ENCODE results near the gene LTBP2. TPM values are rescaled to one million over a fixed set of nuclear protein-coding genes. Genes with fewer than 3 reads are reported as not detected.

LTBP2 gene
- polyA plus RNA-seq (2012; ENCODE audit: missing spikeins), result 0.15 TPM

DNA sequence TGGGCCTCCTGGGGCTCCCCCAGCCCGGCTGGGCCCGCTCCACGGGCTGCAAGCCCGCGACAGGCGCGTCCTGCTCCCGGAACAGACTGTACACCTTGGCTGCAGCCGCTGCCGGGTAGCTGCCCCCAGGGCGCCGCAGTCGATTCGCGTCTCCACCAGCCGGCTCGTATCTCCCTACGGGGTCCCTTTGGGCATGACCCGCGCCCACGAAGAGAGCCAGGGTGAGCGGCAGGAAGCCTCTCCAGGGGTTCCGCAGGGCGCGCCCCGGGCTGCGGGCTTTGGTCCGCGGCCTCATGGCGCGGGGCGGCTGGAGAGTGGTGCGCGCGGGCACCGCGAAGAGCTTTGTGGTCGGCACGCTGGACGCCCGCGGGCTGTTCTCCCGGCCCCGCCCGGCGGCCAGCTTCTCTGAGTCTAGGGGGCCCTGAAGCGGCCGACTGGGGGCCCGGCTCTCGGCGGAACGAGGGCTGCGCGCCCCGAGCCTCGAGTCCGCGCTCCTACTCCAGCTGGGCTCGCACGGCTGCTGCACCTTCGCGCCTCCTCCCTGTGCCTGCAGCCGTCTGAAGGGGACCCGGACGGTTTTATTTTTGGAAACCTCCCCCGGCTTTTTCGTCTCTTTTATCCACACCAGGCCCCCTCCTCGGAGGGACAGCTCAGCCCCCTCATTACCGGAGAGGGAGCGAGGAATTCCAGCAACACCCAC is at the start of gene LTBP2:
LTBP2 (minus strand) TSS at position 588 of the 700 bp plus-strand sequence; CDS start at position 295, 293 bp downstream.
- no peak for TF ChIP-seq POLR2A (IDR thresholded peaks at IDR 0.05; ENCODE audit: low read depth, low read length)
- TF ChIP-seq POLR2AphosphoS5 (IDR thresholded peaks at IDR 0.05; ENCODE audit: low read depth, low read length), result no peak
- no peak for TF ChIP-seq TAF1 (IDR thresholded peaks at IDR 0.05; ENCODE audit: borderline replicate concordance, low read depth, low read length)
- DNase-seq (ENCODE audit: insufficient read length) (no peak), FAIRE-seq (no peak)

GRCh38 chr14:74660863-74661262 is 48.8 kb upstream of the LTBP2 start:
- no peak for TF ChIP-seq POLR2A (IDR thresholded peaks at IDR 0.05; ENCODE audit: low read depth, low read length)
- no peak for TF ChIP-seq POLR2AphosphoS5 (IDR thresholded peaks at IDR 0.05; ENCODE audit: low read depth, low read length)
- TF ChIP-seq TAF1 (IDR thresholded peaks at IDR 0.05; ENCODE audit: borderline replicate concordance, low read depth, low read length), result no peak
- FAIRE-seq, result no peak

GRCh38 chr14:74660167-74660566 is 48.1 kb upstream of the LTBP2 start:
- DNase-seq (ENCODE audit: insufficient read length) (no peak), FAIRE-seq (no peak)
- TF ChIP-seq TAF1 (IDR thresholded peaks at IDR 0.05; ENCODE audit: borderline replicate concordance, low read depth, low read length), result no peak
- no peak for TF ChIP-seq POLR2AphosphoS5 (IDR thresholded peaks at IDR 0.05; ENCODE audit: low read depth, low read length)
- TF ChIP-seq POLR2A (IDR thresholded peaks at IDR 0.05; ENCODE audit: low read depth, low read length), result no peak

More at GRCh38 chr14:74660863-74661262, 48.8 kb upstream of the LTBP2 start:
- DNase-seq (ENCODE audit: insufficient read length), result no peak

GRCh38 chr14:74658535-74659131 is 46.6 kb upstream of the LTBP2 start:
- FAIRE-seq (no peak), DNase-seq (ENCODE audit: insufficient read length) (no peak)

DNA sequence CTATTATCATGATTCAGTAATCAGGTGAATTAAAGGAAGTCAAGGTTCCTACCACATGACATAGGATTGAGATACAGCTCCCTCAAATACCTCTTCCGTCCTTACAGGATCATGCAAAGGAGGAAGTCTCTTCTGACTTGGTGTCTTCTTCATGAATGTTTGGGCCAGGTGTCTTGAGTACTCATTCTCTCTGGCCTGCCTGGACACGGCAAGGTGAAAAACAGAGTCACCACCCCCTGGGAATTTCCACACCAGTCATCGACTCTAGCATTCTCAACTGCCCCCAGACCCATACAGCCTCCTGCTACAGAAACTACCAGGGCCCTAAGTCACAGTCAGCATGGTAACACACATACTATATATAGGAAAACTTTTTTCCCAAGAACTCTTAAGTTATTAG is 44.9 kb upstream of the LTBP2 start:
- TF ChIP-seq POLR2AphosphoS5 (IDR thresholded peaks at IDR 0.05; ENCODE audit: low read depth, low read length) (no peak), POLR2A (IDR thresholded peaks at IDR 0.05; ENCODE audit: low read depth, low read length) (no peak), TAF1 (IDR thresholded peaks at IDR 0.05; ENCODE audit: borderline replicate concordance, low read depth, low read length) (no peak)
- no peak for FAIRE-seq
- DNase-seq (ENCODE audit: insufficient read length), result no peak

More at GRCh38 chr14:74658535-74659131, 46.6 kb upstream of the LTBP2 start:
- TF ChIP-seq POLR2A (IDR thresholded peaks at IDR 0.05; ENCODE audit: low read depth, low read length), result no peak
- TF ChIP-seq TAF1 (IDR thresholded peaks at IDR 0.05; ENCODE audit: borderline replicate concordance, low read depth, low read length), result no peak
- no peak for TF ChIP-seq POLR2AphosphoS5 (IDR thresholded peaks at IDR 0.05; ENCODE audit: low read depth, low read length)

DNA sequence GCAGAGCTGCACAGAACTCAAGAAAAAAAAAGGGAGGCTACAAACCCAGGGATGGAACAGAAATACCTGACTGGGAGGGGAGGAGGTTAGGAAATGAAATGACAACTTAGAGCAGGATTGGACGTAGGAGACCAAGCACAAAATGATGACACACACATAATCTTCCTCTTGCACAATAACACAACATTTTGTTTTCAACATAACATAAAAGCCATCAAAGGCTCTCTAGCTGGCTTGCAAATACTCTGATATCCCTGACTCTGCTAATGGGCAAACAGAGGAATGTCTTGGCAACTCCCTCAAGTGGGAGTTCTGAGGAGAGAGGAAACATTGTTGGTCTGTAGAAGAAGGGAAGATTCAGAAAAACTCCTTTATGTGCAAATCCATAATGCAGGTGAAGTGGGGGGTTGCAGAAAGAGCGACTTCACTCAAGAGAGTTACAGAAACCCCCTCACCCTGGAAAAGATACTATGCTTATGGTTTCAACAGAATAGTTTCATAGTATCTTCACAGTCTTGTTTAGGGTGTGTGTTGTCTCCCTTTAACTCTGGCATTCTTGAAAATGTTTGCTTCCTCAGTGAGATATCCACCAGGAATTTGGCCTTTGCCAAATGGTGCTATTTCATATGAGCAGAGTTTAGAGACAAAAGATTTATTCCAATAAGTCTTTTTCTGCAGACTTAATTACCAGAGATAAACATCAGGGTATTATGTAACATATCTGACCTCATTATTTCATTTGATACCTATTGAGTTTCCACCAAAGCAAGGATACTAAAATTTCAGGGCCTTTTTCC is 43.8 kb upstream of the LTBP2 start:
- FAIRE-seq, result no peak
- no peak for TF ChIP-seq POLR2A (IDR thresholded peaks at IDR 0.05; ENCODE audit: low read depth, low read length)
- no peak for TF ChIP-seq POLR2AphosphoS5 (IDR thresholded peaks at IDR 0.05; ENCODE audit: low read depth, low read length)
- no peak for TF ChIP-seq TAF1 (IDR thresholded peaks at IDR 0.05; ENCODE audit: borderline replicate concordance, low read depth, low read length)
- no peak for DNase-seq (ENCODE audit: insufficient read length)

GRCh38 chr14:74654931-74655330 is 42.9 kb upstream of the LTBP2 start:
- DNase-seq (ENCODE audit: insufficient read length) (no peak), FAIRE-seq (no peak)
- TF ChIP-seq POLR2A (IDR thresholded peaks at IDR 0.05; ENCODE audit: low read depth, low read length), result no peak
- TF ChIP-seq TAF1 (IDR thresholded peaks at IDR 0.05; ENCODE audit: borderline replicate concordance, low read depth, low read length), result no peak
- TF ChIP-seq POLR2AphosphoS5 (IDR thresholded peaks at IDR 0.05; ENCODE audit: low read depth, low read length), result no peak

GRCh38 chr14:74653386-74654138 is 41.5 kb upstream of the LTBP2 start:
- TF ChIP-seq POLR2A (IDR thresholded peaks at IDR 0.05; ENCODE audit: low read depth, low read length) (no peak), POLR2AphosphoS5 (IDR thresholded peaks at IDR 0.05; ENCODE audit: low read depth, low read length) (no peak), TAF1 (IDR thresholded peaks at IDR 0.05; ENCODE audit: borderline replicate concordance, low read depth, low read length) (no peak)
- FAIRE-seq (no peak), DNase-seq (ENCODE audit: insufficient read length) (no peak)

DNA sequence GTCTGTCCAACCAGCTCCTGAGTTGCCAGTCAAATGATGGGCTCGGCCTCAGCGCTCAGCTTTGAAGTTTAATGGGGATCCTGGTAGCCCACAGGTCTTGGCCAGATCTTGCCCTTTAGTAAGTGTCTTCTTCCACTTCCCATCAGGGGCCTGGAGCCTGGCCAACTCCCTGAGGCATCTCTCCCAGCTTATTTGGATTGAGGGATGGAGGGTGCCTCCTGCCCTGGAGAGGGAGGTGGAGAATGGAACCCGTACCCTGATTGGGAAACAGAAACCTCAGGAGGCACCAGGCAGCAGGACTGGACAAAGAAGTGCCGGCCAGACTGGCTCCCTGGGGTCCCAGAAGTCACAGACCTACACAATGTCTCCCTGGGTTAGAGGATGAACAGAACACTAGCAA is 40.5 kb upstream of the LTBP2 start:
- no peak for TF ChIP-seq TAF1 (IDR thresholded peaks at IDR 0.05; ENCODE audit: borderline replicate concordance, low read depth, low read length)
- no peak for TF ChIP-seq POLR2AphosphoS5 (IDR thresholded peaks at IDR 0.05; ENCODE audit: low read depth, low read length)
- TF ChIP-seq POLR2A (IDR thresholded peaks at IDR 0.05; ENCODE audit: low read depth, low read length), result no peak
- DNase-seq (ENCODE audit: insufficient read length) (no peak), FAIRE-seq (no peak)

DNA sequence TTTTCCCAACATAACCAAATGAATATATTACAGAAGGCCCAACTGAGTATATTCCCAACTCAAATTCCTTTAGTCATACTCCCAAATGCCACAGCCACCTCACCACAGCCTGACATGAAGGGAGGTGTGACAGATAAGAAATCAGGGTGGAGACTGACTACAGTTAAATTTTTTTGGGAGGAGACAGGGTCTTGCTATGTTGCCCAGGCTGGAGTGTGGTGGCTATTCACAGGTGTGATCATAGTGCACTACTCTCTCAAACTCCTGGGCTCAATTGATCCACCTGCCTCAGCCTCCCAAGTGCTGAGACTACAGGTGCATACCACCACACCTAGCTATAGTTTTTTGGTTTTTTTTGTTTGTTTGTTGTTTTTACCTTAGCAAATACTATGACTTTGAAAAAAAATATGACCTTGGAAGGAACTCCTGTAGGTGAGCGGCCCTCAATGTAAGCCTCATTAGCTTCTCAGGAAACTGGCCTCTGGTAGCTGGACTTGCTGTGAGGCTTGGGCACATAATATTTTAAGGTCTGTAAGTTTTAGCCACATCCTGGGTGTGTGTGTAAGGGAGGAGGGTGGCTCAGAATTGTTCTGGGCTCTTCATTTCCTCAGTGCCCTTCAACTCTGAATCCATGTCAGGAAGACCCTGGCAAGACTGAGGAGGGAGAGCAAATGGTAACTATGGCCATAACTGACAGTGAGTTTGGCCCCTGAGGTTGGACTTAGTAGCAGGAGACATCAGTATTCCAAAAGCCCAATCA is 39.1 kb upstream of the LTBP2 start:
- DNase-seq (ENCODE audit: insufficient read length), result no peak
- FAIRE-seq, result no peak
- TF ChIP-seq TAF1 (IDR thresholded peaks at IDR 0.05; ENCODE audit: borderline replicate concordance, low read depth, low read length) (no peak), POLR2AphosphoS5 (IDR thresholded peaks at IDR 0.05; ENCODE audit: low read depth, low read length) (no peak), POLR2A (IDR thresholded peaks at IDR 0.05; ENCODE audit: low read depth, low read length) (no peak)

All from GM12892 (cell line).